Activated naive CD4-positive, alpha-beta T cell treated with anti-CD3 and anti-CD28 coated beads, Interleukin-2, amount 50 U/mL, for 24 hours (primary cell): Measurements from ENCODE around the gene MAPK8IP1.

ENCODE experiments used
- H3K27ac Mint-ChIP-seq: one replicate; pipeline ENCODE4 v1.8.0; 2021; ENCODE audit warnings: mild to moderate bottlenecking, mixed read lengths
- H3K27me3 Mint-ChIP-seq: one replicate; pipeline ENCODE4 v1.8.0; 2021; ENCODE audit warnings: mixed read lengths
- H3K36me3 Mint-ChIP-seq: one replicate; pipeline ENCODE4 v1.8.0; 2021; ENCODE audit warnings: mixed read lengths
- H3K4me1 Mint-ChIP-seq: one replicate; pipeline ENCODE4 v1.8.0; 2021; ENCODE audit warnings: mixed read lengths
- H3K4me3 Mint-ChIP-seq: one replicate; pipeline ENCODE4 v1.8.0; 2021; ENCODE audit warnings: mild to moderate bottlenecking, mixed read lengths
- H3K9me3 Mint-ChIP-seq: one replicate; pipeline ENCODE4 v1.8.0; 2021; ENCODE audit warnings: mixed read lengths

The MAPK8IP1 gene

DNA sequence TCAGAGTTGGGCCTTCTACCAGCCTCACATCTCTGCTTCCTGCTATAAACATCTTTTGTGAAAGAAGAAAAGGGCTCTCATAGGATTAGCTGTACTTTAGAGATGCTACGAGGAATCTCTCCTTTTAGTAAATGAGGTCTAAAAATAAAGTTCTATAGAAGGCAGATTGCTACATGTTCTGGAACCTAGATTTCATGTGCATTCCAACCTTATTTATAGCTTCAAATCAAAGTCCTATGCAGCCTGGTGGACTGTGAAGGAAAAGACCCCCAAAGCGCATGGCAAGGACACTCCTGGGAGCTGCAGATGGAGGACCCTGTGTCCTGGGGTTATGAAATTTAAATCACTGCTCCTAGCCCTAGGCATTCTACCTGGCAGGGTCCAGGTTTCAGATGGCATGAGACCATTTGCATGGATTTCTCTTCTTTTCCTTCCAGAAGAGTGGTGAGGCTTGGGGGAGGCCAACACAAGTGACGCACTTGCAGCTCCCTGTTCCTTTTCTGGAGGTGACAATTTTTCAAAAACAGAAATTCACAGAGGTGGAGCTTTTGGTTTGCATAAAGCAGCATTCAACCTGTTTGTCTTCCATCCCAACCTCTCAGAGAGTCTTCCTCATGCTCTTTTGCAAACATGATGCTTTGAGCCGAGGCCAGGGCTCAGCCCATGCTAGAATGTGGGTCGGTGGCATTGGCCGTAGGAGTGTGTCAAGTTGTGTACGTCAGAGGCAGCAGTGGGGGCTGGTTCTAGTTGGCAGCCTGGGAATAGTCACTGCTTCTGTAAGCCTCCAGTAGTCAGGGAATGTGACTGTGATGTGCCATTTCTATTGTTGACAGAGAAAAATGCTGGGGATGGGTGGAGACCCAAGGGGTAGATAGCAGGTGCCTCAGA is 31.9 kb upstream of the MAPK8IP1 start:
- Mint-ChIP-seq H3K9me3 (no peaks in the 10 kb centered on the region), H3K4me3 (no peak overlapping the region), H3K36me3 (peaks cover 10% of the 10 kb centered on the region), H3K4me1 (peaks cover 37% of the 10 kb centered on the region), H3K27ac (no peak overlapping the region), H3K27me3 (no peaks in the 10 kb centered on the region)

DNA sequence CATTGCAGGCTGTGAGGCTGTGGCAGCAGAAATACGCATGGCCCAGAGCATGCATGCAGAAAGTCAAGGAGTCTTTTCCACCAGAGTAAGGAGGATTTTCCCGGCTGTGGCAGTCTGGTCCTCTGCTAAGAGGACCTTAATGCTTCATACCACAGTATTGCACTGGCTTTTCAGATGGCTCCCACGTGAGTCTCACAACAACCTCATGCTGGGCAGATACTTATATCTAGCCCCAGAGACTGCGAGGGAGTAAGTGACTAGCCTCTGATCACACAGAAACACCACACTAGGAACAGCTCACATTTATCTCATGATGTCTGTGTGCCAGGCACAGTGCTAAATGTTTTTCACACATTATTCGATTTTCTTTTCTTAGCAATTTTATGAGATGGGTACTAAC is 30.1 kb upstream of the MAPK8IP1 start:
- Mint-ChIP-seq H3K9me3 (no peaks in the 10 kb centered on the region), H3K4me3 (no peak overlapping the region), H3K27me3 (no peaks in the 10 kb centered on the region), H3K4me1 (peaks cover 22% of the 10 kb centered on the region), H3K27ac (no peak overlapping the region), H3K36me3 (peaks cover 12% of the 10 kb centered on the region)

DNA sequence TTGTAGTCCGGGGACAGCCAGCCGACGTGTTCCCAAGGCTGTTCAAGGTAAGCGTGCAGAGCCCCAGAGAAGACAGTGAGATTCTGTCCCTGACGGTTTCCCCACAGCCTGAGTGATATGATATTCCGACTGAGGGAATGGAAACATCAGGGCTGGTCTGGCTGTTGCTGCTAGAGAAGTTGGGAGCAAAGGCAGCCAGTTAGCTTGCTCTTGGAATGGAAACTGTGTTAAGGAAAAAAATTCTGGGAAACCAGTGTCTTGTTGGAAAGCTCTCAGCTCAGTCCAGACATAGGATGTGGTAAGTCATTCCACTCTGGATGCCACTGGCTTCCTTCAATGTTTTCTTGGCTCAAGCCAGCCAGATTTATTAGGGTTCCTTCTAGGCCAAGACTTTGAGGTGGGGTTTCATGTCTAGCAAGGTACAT is 29.4 kb upstream of the MAPK8IP1 start:
- no peaks in the 10 kb centered on the region for H3K9me3 Mint-ChIP-seq
- peaks cover 12% of the 10 kb centered on the region for H3K36me3 Mint-ChIP-seq
- H3K4me1 Mint-ChIP-seq, result peaks cover 15% of the 10 kb centered on the region
- H3K27me3 Mint-ChIP-seq, result no peaks in the 10 kb centered on the region
- no peak overlapping the region for H3K27ac Mint-ChIP-seq
- no peak overlapping the region for H3K4me3 Mint-ChIP-seq

DNA sequence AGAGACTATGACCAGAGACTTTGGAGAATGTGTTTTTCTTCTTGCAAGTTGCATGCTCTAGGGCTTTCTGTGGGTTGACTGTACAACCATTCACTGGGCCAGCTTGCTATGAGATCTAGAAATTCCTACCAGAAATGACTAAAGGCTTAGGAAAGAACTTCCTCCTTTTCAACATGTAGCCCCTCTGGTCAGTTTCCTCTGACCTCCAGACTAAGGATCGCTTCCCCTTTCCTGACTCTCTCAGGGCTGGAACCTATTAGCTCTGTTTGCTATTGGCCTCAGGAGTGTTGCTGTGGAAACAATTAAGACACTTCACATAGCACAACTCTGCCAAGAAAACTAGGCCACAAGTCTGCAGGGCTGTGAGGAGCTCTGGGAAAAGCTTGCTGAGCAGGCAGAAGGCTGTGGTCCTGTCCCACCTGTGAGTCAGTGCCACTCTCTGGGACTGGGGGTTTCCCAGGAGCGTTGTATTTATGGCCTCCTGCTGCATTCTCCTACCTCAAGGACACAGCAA is 27.4 kb upstream of the MAPK8IP1 start:
- Mint-ChIP-seq H3K9me3 (no peaks in the 10 kb centered on the region), H3K27ac (peak overlapping the region; percentile 35), H3K27me3 (no peaks in the 10 kb centered on the region), H3K4me1 (no peaks in the 10 kb centered on the region), H3K36me3 (peaks cover 19% of the 10 kb centered on the region), H3K4me3 (no peak overlapping the region)

DNA sequence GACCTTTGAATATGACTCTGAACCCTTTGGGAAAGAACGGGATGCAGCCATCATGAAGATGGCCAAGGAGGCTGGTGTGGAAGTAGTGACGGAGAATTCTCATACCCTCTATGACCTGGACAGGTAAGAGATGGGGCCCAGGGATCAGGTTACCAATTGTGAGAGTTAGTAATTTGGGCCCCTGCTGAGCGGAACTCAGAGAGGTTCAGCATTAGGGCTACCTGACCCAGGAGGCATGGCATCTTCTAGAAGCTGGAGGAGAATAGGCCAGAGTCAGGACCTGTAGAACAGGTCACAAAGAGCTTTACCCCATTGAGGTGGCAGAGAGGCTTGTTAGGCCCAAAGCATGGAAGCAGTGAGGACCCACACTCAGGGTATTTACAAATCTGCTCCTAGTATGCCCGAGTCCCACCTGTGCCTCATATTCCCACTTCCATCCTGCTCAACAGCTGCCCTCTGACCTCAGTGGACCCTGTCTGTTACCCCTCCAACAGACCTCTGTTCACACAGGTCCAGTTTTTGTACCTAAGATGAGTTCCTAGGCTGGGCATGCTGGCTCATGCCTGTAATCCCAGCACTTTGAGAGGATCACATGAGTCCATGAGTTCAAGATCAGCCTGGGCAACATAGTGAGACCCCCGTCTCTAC is 26.6 kb upstream of the MAPK8IP1 start:
- Mint-ChIP-seq H3K36me3 (peaks cover 21% of the 10 kb centered on the region), H3K27ac (no peak overlapping the region), H3K4me3 (no peak overlapping the region), H3K4me1 (no peaks in the 10 kb centered on the region), H3K9me3 (no peaks in the 10 kb centered on the region), H3K27me3 (no peaks in the 10 kb centered on the region)

DNA sequence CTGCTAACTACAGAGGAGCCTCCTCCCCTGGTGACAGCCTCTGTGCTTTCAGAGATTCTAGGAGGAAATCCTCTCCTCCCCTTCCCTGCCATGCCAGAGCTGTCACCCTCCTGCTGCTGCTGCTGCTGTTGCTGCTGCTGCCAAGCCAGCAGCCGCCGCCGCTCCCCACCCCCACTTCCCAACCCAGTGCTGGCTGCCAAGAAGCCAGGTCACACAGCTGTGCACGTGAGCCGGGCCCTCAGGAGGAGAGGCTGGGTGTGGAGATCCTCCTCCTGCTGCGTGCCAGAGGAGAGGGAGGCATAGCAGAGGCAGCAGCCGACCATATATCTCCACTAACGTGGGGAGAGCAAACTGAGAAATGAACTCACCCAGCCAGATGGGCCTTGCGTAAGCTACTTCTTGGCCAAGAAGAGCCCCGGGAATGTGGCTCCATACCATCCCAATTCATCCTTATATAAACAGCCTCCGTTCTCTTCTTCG is 25.8 kb upstream of the MAPK8IP1 start:
- Mint-ChIP-seq H3K27me3 (no peaks in the 10 kb centered on the region), H3K4me1 (no peaks in the 10 kb centered on the region), H3K4me3 (no peak overlapping the region), H3K36me3 (peaks cover 21% of the 10 kb centered on the region), H3K27ac (no peak overlapping the region), H3K9me3 (no peaks in the 10 kb centered on the region)

DNA sequence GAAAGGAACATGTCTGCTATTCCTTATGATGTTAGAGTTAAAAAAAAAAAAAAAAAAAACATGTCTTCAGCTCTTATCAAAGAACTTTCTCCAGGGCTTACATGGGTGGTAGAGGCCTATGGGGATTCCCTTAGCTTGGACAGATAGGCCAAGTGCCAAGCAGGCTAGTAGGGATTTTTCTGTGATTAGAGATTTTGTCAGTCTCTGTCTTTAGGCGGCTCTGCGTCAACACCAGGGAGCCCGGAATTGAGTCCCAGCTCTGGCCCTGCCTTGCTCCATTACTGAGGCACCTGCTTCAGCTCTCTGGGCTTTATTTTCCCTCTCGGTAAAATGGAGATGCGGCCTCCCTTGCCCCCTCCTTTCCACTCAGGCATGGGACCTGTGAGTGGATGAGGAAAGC is 25.1 kb upstream of the MAPK8IP1 start:
- no peaks in the 10 kb centered on the region for H3K9me3 Mint-ChIP-seq
- no peaks in the 10 kb centered on the region for H3K4me1 Mint-ChIP-seq
- peaks cover 21% of the 10 kb centered on the region for H3K36me3 Mint-ChIP-seq
- H3K27ac Mint-ChIP-seq, result no peak overlapping the region
- no peak overlapping the region for H3K4me3 Mint-ChIP-seq
- no peaks in the 10 kb centered on the region for H3K27me3 Mint-ChIP-seq

DNA sequence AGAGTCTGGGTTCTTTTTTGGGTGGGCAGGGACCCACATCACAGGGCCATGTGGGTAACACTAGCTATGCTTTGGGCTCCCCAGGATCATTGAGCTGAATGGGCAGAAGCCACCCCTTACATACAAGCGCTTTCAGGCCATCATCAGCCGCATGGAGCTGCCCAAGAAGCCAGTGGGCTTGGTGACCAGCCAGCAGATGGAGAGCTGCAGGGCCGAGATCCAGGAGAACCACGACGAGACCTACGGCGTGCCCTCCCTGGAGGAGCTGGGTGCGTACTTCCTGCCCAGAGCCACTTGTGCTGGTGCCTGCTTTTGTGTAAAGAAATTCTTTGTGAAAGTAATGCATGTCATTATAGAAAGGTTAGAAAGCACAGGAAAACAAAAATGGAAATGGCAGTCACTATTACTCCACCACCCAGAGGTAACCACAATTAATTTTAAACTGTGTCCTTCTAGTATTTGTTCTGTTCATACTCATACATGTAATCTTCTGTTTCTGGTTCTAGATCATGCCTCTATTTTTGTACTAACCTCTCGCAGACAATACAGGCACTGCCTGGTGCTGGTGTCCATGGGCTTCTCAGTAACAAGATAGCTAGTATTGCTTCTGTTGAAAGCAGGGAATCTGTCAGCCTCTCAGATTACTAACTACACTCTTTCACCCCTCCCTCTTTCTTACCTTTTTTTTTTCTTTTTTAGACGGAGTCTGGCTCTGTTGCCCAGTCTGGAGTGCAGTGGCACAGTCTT is 24.5 kb upstream of the MAPK8IP1 start:
- Mint-ChIP-seq H3K4me1 (no peaks in the 10 kb centered on the region), H3K27me3 (no peaks in the 10 kb centered on the region), H3K4me3 (no peak overlapping the region), H3K36me3 (peaks cover 23% of the 10 kb centered on the region), H3K27ac (no peak overlapping the region), H3K9me3 (no peaks in the 10 kb centered on the region)

DNA sequence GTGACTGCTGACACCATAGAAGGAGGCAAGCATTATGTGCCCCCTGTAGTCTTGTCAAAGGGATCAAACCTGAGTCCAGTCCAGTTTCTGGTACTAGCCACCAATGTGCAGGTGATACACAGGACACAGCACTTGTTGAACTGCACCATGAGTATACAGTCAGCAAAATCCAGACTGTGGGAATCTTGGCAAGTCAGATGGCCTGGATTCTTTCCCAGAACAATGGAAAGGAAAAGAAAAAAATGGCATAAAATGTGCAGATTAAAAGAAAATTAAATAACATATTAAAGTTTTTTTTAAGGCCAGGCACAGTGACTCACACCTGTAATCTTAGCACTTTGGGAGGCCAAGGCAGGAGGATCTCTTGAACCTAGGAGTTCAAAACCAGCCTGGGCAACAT is 21.4 kb upstream of the MAPK8IP1 start:
- peaks cover 25% of the 10 kb centered on the region for H3K36me3 Mint-ChIP-seq
- H3K4me1 Mint-ChIP-seq, result no peaks in the 10 kb centered on the region
- H3K27ac Mint-ChIP-seq, result no peak overlapping the region

DNA sequence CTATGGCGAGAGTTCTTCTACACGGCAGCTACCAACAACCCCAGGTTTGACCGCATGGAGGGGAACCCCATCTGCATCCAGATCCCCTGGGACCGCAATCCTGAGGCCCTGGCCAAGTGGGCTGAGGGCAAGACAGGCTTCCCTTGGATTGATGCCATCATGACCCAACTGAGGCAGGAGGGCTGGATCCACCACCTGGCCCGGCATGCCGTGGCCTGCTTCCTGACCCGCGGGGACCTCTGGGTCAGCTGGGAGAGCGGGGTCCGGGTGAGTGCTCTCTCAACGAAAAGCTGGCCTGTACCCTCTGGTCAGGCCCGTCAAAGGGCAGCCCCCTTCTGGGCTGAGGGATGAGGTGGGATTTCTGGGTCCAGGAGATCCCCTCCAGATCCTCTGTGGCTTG is 15.9 kb upstream of the MAPK8IP1 start:
- Mint-ChIP-seq H3K27ac (no peak overlapping the region), H3K36me3 (peaks cover 33% of the 10 kb centered on the region), H3K27me3 (no peaks in the 10 kb centered on the region), H3K4me1 (no peaks in the 10 kb centered on the region), H3K9me3 (no peaks in the 10 kb centered on the region), H3K4me3 (no peak overlapping the region)

More for the DNA sequence above, 21.4 kb upstream of the MAPK8IP1 start:
- Mint-ChIP-seq H3K4me3 (no peak overlapping the region), H3K27me3 (no peaks in the 10 kb centered on the region), H3K9me3 (no peaks in the 10 kb centered on the region)

DNA sequence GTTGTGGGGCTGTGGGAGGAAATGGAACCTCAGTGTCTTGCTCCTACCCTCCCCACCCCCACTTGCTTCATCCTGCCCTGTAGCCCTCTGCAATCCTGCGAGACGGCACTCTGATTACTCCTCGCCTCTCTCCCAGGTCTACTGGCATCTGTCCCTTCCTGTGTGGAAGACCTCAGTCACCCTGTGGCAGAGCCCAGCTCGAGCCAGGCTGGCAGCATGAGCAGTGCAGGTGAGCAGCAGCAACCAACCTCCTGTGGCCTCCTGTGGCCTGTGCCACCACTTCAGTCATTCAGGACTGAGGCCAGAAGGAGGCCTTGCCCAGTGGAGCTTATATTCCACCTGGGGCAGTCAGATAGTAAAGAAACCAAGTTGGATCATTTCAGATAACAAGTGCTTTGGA is 14.7 kb upstream of the MAPK8IP1 start:
- Mint-ChIP-seq H3K4me3 (no peak overlapping the region), H3K9me3 (no peaks in the 10 kb centered on the region), H3K27me3 (no peaks in the 10 kb centered on the region), H3K27ac (no peak overlapping the region), H3K36me3 (peaks cover 36% of the 10 kb centered on the region), H3K4me1 (no peaks in the 10 kb centered on the region)

DNA sequence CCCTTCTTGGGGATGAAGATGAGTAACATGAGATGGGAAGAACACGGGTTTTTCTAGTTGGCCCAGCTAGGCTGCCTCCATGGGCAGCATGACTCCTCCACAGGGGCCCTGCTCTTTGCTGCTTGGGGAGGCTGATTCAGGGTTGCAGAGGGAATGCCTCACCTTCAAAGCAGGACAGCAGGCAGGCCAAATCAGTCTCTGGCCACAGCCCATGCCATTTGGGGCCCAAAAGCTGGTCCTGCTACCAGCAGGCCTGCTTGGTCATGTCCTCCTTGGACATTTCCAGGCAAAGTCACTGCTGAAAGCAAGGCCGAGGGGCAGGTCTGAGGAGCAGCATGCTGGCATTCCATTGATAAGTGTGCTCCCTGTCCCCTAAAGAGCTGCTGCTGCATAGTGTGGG is 13.8 kb upstream of the MAPK8IP1 start:
- no peak overlapping the region for H3K27ac Mint-ChIP-seq
- peaks cover 30% of the 10 kb centered on the region for H3K36me3 Mint-ChIP-seq
- H3K4me1 Mint-ChIP-seq, result no peaks in the 10 kb centered on the region
- H3K9me3 Mint-ChIP-seq, result no peaks in the 10 kb centered on the region
- H3K4me3 Mint-ChIP-seq, result no peak overlapping the region
- H3K27me3 Mint-ChIP-seq, result no peaks in the 10 kb centered on the region

DNA sequence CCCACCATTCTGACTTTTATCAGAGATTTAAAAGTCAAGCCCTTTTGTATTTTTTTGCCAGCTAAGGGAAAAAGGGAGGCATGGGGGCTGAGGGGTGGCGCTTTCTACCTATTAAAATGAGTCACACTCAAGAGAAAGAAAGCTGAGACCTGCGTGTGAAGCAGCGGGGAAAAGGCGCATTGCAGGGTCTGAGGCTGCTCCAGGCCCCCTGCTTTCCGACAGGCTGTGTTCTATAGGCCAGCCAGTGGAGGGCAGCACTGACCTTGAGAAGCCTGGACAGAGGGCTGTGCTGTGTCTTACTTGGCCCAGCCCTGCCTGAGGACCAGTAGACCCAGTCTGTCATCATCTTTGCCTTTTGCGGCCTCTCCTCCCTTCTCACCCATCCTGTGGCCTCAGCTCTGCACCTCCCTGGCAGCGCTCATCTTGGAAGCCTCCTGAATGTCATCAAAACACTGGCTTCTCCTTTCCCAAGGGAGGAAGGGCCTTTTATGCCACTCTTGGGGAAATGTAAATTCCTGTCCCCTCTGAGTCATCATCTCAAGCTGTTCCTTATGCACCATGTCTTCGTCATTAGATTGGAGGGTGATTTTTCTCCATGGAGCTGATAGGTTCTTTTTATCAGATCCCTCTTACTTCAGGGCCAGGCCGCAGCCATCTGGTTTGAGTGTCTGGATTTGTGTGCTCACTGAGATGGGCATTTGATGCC is 12.6 kb upstream of the MAPK8IP1 start:
- Mint-ChIP-seq H3K4me1 (no peaks in the 10 kb centered on the region), H3K27me3 (no peaks in the 10 kb centered on the region), H3K4me3 (no peak overlapping the region), H3K36me3 (peaks cover 31% of the 10 kb centered on the region), H3K9me3 (no peaks in the 10 kb centered on the region), H3K27ac (no peak overlapping the region)

DNA sequence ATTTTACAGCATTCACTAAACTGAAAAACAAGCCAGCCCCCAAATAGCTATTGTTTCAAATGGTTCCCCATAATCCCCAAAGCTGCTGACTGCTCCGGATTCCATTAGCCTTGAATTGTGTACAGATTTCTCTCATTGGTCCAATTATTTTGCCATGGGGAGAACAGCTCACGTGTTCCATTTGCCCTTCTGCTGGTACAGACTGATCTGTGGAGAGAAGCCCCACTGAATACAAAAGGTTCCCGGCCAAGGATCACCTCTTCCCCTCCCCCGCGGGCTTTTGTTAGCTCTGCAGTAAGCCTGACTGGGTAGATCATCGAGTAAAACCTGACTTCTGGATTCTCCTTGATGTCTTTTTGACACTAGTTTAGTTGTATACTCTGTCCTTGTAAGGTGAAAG is 9.1 kb upstream of the MAPK8IP1 start:
- Mint-ChIP-seq H3K9me3 (no peaks in the 10 kb centered on the region), H3K27me3 (no peaks in the 10 kb centered on the region), H3K4me1 (no peaks in the 10 kb centered on the region), H3K36me3 (peaks cover 24% of the 10 kb centered on the region), H3K27ac (no peak overlapping the region), H3K4me3 (no peak overlapping the region)

DNA sequence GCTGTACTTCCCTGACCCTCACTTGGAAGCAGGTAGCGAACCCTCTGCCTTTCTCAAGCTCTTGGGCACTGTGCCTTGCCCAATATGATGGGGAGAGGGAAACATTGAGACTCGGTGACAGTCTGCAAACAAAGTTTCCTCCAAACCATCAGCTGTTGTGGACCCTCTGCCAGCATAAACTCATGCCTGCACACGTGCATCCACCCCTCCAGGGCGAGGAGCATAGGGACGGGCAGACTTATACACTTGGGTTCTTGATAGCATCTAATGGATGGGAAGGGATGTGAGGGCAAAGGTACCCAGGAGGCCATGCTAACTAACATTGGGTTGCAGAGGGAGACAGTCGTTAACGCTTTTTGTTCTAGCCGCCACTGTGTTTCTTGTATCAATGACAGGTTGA is 8.2 kb upstream of the MAPK8IP1 start:
- Mint-ChIP-seq H3K36me3 (peaks cover 23% of the 10 kb centered on the region), H3K27ac (no peak overlapping the region), H3K27me3 (no peaks in the 10 kb centered on the region), H3K4me1 (no peaks in the 10 kb centered on the region), H3K4me3 (no peak overlapping the region), H3K9me3 (no peaks in the 10 kb centered on the region)
